ENCODE results near the gene CSRNP2. TPM values are rescaled to one million over a fixed set of nuclear protein-coding genes. Genes with fewer than 3 reads are reported as not detected.

The CSRNP2 gene, protein sequence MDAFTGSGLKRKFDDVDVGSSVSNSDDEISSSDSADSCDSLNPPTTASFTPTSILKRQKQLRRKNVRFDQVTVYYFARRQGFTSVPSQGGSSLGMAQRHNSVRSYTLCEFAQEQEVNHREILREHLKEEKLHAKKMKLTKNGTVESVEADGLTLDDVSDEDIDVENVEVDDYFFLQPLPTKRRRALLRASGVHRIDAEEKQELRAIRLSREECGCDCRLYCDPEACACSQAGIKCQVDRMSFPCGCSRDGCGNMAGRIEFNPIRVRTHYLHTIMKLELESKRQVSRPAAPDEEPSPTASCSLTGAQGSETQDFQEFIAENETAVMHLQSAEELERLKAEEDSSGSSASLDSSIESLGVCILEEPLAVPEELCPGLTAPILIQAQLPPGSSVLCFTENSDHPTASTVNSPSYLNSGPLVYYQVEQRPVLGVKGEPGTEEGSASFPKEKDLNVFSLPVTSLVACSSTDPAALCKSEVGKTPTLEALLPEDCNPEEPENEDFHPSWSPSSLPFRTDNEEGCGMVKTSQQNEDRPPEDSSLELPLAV
- 5.7 TPM for total RNA-seq

- peak; percentile 99 for ATAC-seq
- peak; percentile 96 for DNase-seq (ENCODE audit: low spot score)
These were observed at the start of gene CSRNP2 for GRCh38 chr12:51083126-51083833. Gene CSRNP2 (minus strand): TSS chr12:51083596. CDS start chr12:51076561, 7,035 bp downstream.

DNA sequence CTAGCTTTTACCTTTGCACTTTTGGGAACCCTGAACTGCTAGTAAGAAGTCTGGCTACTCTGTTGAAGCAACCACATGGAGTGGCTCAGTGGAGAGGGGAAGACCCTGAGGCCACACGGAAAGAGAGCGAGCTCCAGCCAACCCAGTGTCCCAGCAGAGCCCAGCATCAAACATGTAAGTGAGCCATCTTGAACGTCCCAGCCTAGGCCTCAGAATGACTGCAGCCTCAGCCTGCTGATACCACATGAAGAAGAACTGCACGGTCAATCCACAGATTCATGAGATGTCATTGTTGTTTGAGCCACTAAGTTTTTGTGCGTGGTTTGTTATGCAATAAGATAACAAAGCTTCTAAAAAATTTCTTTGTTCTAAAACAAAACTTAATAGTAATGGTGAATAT, 49.3 kb upstream of the CSRNP2 start:
- DNase-seq (ENCODE audit: low spot score) (no peak), ATAC-seq (no peak)

- ATAC-seq (no peak), DNase-seq (ENCODE audit: low spot score) (no peak)
These were observed 48.5 kb upstream of the CSRNP2 start for GRCh38 chr12:51131745-51132521.

DNA sequence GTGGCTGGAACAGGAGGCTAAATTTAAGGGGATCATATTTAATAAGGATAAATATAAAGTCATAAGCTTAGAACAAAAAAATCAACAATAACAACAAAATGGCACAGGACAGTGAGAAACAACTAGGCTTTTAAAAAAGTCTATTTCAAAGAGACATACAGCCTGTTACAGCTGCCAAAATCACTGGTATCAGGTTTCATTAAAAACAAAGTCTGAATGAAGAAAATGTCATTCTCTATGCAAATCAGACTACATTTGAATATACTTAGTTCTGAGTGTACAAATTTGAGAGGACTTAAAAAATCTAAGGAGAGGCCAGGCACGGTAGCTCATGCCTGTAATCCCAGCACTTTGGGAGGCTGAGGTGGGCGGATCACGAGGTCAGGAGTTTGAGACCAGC, 45.5 kb upstream of the CSRNP2 start:
- DNase-seq (ENCODE audit: low spot score) (no peak), ATAC-seq (no peak)

- ATAC-seq = no peak
These were observed 43.8 kb upstream of the CSRNP2 start for GRCh38 chr12:51127050-51127729.

DNA sequence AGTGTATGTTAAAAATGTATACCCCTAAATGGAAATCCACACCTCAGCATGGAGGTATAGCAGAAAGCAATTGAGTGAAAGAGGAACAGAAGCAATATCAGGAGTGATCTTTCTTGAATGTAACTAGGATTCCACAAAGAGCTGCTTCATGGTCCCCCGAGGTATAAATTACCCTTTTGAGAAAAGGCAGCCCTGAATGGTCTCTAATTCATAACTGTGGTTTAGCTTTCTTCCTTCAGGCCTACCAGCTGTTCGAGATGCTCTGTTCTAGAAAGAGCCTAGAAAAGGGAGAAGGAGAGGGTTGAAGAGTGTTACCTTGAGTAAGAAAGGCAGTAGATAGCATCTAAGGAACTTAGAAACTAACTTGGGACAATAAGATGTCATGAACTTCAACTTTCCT, 42.9 kb upstream of the CSRNP2 start:
- ATAC-seq (no peak), DNase-seq (ENCODE audit: low spot score) (no peak)

More at GRCh38 chr12:51127050-51127729, 43.8 kb upstream of the CSRNP2 start:
- DNase-seq (ENCODE audit: low spot score) = no peak

GRCh38 chr12:51124504-51124903, 41.1 kb upstream of the CSRNP2 start:
- DNase-seq (ENCODE audit: low spot score) (no peak), ATAC-seq (no peak)

DNA sequence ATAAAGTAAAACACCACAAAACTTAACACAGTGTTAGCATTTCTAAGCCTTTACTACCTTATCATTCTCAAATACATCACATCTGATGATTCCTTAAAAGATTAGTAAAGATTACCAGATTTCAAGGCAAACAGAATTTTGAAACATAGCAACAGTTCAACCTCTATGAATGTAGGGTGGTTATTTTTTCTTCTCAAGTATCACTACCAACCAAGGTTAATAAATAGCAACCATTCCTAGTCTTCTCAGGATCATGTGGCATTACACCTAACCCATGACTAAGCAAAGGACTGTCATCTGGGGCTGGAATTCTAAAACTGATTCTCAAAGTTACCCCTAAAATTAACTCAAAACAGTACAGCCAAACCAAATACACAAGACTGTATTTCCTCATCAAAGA, 39.4 kb upstream of the CSRNP2 start:
- DNase-seq (ENCODE audit: low spot score) (no peak), ATAC-seq (no peak)

DNA sequence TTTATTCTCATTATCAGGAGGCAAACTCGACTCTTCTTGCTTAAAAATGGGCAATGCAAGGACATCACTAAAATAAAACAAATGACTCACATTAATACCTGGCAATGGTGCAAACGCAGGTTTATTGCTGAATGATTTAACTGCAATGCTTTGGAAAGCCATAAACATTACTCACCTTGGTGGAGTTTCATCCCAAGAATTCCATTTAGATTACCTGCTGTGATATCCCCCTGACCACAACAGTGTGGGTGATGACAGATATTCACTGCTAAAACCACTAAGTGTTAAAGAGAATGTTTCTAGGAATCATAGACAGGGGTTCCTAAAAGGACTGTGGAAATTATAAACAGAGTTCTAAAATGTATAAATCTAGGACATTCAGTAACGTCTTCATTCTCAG, 35.3 kb upstream of the CSRNP2 start:
- no peak for DNase-seq (ENCODE audit: low spot score)
- ATAC-seq = no peak

GRCh38 chr12:51115533-51115932, 32.1 kb upstream of the CSRNP2 start:
- no peak for DNase-seq (ENCODE audit: low spot score)

DNA sequence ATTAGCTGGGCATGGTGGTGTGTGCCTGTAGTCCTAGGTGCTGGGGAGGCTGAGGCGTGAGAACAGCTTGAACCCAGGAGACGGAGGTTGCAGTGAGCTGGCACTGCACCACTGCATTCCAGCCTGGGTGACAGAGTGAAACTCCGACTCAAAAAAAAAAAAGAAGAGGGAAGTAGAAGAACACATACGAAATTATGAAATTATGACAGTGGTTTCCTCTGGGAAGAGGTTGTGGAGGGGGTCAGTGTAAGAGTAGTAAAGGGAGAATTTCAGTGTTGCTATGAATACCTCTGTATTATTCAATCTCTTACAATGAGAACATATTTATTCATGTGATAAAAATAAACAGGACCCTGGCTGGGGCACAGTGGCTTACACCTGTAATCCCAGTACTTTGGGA, 24.7 kb upstream of the CSRNP2 start:
- no peak for ATAC-seq
- DNase-seq (ENCODE audit: low spot score) = no peak

More at GRCh38 chr12:51115533-51115932, 32.1 kb upstream of the CSRNP2 start:
- no peak for ATAC-seq

GRCh38 chr12:51103977-51104376, 20.6 kb upstream of the CSRNP2 start:
- no peak for DNase-seq (ENCODE audit: low spot score)

DNA sequence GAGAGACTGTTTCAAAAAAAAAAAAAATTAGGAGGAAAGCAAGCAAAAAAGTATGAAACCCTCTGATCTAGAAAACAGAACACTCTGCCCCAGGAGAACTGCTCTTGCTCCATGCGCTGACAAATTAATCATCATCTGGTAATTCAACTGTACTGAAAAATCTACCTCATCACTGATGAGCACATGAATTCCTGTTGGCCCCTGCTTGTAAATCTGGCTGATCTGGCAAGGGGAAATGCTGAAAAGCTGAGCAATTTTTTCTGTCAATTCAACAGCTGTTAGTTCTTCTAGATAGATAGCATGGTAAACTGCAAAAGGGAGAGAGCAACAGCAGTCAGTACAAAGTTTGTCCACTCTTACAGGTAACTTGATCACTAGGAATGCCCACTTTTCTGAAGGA, 15.2 kb upstream of the CSRNP2 start:
- DNase-seq (ENCODE audit: low spot score) = no peak
- no peak for ATAC-seq

More at GRCh38 chr12:51103977-51104376, 20.6 kb upstream of the CSRNP2 start:
- ATAC-seq = no peak

DNA sequence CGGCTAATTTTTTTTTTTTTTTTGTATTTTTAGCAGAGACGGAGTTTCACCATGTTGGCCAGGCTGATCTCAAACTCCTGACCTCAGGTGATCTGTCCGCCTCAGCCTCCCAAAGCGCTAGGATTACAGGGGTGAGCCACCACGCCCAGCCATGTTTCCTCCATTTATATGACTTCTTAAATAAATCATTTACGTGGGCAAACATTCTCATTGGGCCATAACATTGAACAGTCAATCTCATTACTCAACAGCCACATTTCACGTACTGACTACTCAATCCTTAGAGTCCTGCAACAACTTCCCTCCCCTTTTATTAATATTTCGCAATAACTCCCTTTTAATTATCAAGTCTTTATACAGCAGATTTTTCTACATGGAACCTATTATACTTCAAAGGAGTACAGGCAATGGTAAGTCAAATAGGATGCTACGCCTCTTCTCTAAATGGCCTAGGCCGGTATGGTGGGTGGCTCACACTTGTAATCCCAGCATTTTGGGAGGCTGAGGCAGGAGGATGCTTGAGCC, 7.4 kb upstream of the CSRNP2 start:
- no peak for ATAC-seq
- no peak for DNase-seq (ENCODE audit: low spot score)

GRCh38 chr12:51087818-51088217, 4.4 kb upstream of the CSRNP2 start:
- DNase-seq (ENCODE audit: low spot score) (no peak), ATAC-seq (no peak)

DNA sequence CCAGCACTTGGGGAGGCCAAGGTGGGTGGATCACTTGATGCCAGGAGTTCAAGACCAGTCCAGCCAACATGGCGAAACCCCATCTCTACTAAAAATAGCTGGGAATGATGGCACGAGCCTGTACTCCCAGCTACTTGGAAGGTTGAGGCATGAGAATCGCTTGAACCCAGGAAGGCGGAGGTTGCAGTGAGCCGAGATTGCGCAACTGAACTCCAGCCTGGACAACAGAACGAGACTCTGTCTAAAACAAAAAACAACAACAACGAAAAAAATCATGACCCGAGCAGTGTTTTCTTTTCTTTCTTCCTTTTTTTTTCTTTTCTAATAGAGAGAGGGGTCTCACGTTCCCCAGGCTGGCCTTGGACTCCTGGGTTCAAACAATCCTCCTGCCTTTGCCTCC, 3.5 kb upstream of the CSRNP2 start:
- no peak for DNase-seq (ENCODE audit: low spot score)
- ATAC-seq = no peak

DNA sequence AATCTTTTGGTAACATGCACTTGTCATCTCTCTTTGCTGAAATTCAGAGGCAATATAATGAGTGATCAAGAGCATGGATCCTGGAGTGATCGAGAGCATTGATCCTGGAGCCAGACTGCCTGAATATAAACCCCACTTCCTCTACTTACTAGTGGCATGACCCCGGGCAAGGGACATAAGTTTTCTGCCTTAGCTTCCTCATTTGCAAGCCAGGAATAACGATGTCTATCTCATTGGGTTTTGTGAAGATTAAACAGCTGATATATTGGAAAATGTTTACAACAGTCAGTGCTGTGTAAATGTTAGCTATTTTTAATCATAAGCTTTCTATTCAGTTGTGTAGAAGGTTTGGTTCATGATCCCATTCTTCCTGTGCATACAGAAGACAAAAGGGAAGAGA, 2.4 kb upstream of the CSRNP2 start:
- no peak for ATAC-seq

DNA sequence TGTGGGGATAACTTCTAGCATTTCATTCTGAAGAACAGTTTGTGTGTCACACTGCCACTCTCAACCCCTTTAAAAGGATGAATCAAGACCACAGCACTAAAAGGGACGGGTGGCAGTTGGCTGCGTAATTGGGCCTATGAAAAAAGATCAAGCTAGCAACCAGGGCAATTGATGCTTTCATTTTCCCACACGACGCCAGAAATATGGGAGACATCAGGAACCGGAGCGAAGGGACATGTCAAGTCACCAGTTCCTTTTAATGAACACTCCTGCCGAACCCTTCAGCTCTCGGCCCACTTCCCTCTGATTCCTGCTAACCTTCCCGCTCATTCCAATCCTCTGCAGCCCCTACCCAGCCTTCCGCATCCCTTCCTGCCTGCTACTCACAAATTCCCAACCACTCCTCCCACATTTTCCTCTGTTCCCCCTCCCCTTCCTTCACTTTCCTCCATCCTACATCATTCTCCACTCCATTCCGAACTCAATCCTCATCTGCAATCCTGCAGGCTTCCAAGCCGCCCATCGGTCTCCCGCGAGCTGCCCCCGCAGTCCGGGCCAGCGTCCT, 753 bp downstream of the CSRNP2 start:
- DNase-seq (ENCODE audit: low spot score) (no peak), ATAC-seq (peak; percentile 32)

More for the DNA sequence above, 2.4 kb upstream of the CSRNP2 start:
- DNase-seq (ENCODE audit: low spot score) = no peak

DNA sequence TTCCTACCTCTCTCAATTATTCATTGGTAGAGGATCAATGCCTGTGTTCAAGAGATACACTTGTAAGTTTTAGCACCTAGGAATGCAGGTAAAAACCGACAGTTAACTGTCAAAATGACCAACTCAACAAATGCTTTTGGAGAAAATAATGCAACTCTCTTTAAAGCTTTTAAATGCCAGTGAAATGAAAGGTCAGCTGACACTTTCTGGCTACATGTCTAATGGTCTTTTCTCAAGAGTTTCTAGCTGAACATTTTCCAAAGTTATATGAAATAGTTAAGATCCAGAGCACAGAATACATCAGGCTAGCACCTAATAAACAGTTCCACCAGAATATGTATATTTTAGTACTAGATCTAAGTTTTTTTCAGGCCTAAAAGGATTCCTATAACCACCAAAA, 2.0 kb downstream of the CSRNP2 start:
- DNase-seq (ENCODE audit: low spot score) = no peak
- no peak for ATAC-seq

GRCh38 chr12:51080136-51080535, 3.3 kb downstream of the CSRNP2 start:
- no peak for ATAC-seq
- DNase-seq (ENCODE audit: low spot score) = no peak

Data from left lobe of liver (tissue), 2 donors.